Measurements from ENCODE around the gene DNAJB14.

- TF ChIP-seq POLR2AphosphoS5 (IDR thresholded peaks at IDR 0.05) (no peak), CTCF (IDR thresholded peaks at IDR 0.05) (no peak), POLR2A (IDR thresholded peaks at IDR 0.05; ENCODE audit: low read depth) (no peak)
Measured at GRCh38 chr4:99918656-99919055, 27.8 kb downstream of the DNAJB14 start.

Data from esophagus muscularis mucosa (tissue), 3 donors.